ENCODE data around the gene SP140L.
"Not testable (repeated sequence)": the region's sequence is repeated elsewhere in the genome, so short reads cannot be mapped to it uniquely, and the experiment has no call there.

GRCh38 chr2:230311634-230312033, 15.4 kb upstream of the SP140L start:
- not testable (repeated sequence) for TF ChIP-seq POLR2A (IDR thresholded peaks at IDR 0.05; ENCODE audit: low read depth, low read length); POU2F2 (IDR thresholded peaks at IDR 0.05; ENCODE audit: borderline replicate concordance, low read depth, low read length); NRF1 (conservative IDR thresholded peaks at IDR 0.05; ENCODE audit: low read depth, low read length)

All from GM12878 (cell line).